HEK293 (cell line): ENCODE measurements around the gene GGNBP2.

ENCODE experiments used
- GLIS1 ChIP-seq: fragments of 450-650 bp; formaldehyde crosslinking; IDR thresholded peaks from 2 replicates; pipeline ENCODE4 v1.5.1; 2016; ENCODE audit warnings: missing biosample characterization, missing genetic modification characterization
- GLIS2 ChIP-seq: fragments of 450-650 bp; formaldehyde crosslinking; IDR thresholded peaks from 2 replicates; pipeline ENCODE4 v1.5.1; 2016; ENCODE audit warnings: missing biosample characterization, missing genetic modification characterization
- HOXA7 ChIP-seq: sonication (generic); formaldehyde crosslinking; IDR thresholded peaks from 2 replicates; pipeline ENCODE4 v1.8.1; 2022; ENCODE audit warnings: missing genetic modification reagents, borderline replicate concordance
- KLF17 ChIP-seq: fragments of 450-650 bp; formaldehyde crosslinking; IDR thresholded peaks from 2 replicates; pipeline ENCODE4 v1.5.1; 2016; ENCODE audit warnings: missing biosample characterization, missing genetic modification characterization
- KLF7 ChIP-seq: fragments of 450-650 bp; formaldehyde crosslinking; IDR thresholded peaks from 2 replicates; pipeline ENCODE4 v1.5.1; 2016; ENCODE audit warnings: missing biosample characterization, missing genetic modification characterization, borderline replicate concordance
- KLF8 ChIP-seq: fragments of 450-650 bp; formaldehyde crosslinking; IDR thresholded peaks from 2 replicates; pipeline ENCODE4 v1.5.1; 2016; ENCODE audit warnings: missing biosample characterization, missing genetic modification characterization
- OSR2 ChIP-seq: fragments of 450-650 bp; formaldehyde crosslinking; IDR thresholded peaks from 2 replicates; pipeline ENCODE4 v1.5.1; 2016; ENCODE audit warnings: missing biosample characterization, missing genetic modification characterization
- REPIN1 ChIP-seq: fragments of 450-650 bp; formaldehyde crosslinking; IDR thresholded peaks from 2 replicates; pipeline ENCODE4 v1.5.1; 2017; ENCODE audit warnings: missing biosample characterization, missing genetic modification characterization, low read depth
- TRIM28 ChIP-seq: IDR thresholded peaks from 2 replicates; pipeline ENCODE4 v1.6.1; 2011; ENCODE audit warnings: low read length, control low read depth, borderline replicate concordance
- YY1 ChIP-seq: fragments of 450-650 bp; formaldehyde crosslinking; IDR thresholded peaks from 2 replicates; pipeline ENCODE4 v1.5.1; 2018; ENCODE audit warnings: missing biosample characterization, missing genetic modification characterization
- ZBTB21 ChIP-seq: fragments of 450-650 bp; formaldehyde crosslinking; IDR thresholded peaks from 2 replicates; pipeline ENCODE4 v1.5.1; 2017; ENCODE audit warnings: missing biosample characterization, missing genetic modification characterization
- ZBTB26 ChIP-seq: fragments of 450-650 bp; formaldehyde crosslinking; optimal IDR thresholded peaks from 2 replicates; pipeline ENCODE3; 2016; ENCODE audit warnings: missing biosample characterization, mild to moderate bottlenecking, missing genetic modification characterization
- ZBTB44 ChIP-seq: fragments of 450-650 bp; IDR thresholded peaks from 2 replicates; pipeline ENCODE4 v1.5.1; 2018; ENCODE audit warnings: missing biosample characterization, mild to moderate bottlenecking, missing genetic modification characterization
- ZBTB49 ChIP-seq: fragments of 450-650 bp; formaldehyde crosslinking; IDR thresholded peaks from 2 replicates; pipeline ENCODE4 v1.5.1; 2016; ENCODE audit warnings: missing biosample characterization, missing genetic modification characterization, low read depth
- ZBTB8A ChIP-seq: fragments of 450-650 bp; formaldehyde crosslinking; IDR thresholded peaks from 2 replicates; pipeline ENCODE4 v1.5.1; 2016; ENCODE audit warnings: missing biosample characterization, missing genetic modification characterization
- ZEB2 ChIP-seq: fragments of 450-650 bp; formaldehyde crosslinking; IDR thresholded peaks from 2 replicates; pipeline ENCODE4 v1.5.1; 2016; ENCODE audit warnings: missing biosample characterization, missing genetic modification characterization
- ZNF155 ChIP-seq: fragments of 450-650 bp; formaldehyde crosslinking; IDR thresholded peaks from 2 replicates; pipeline ENCODE4 v1.5.1; 2016; ENCODE audit warnings: missing biosample characterization, missing genetic modification characterization
- ZNF292 ChIP-seq: fragments of 450-650 bp; formaldehyde crosslinking; IDR thresholded peaks from 2 replicates; pipeline ENCODE4 v1.5.1; 2016; ENCODE audit warnings: low read depth, missing biosample characterization, missing genetic modification characterization, borderline replicate concordance
- ZNF394 ChIP-seq: fragments of 450-650 bp; formaldehyde crosslinking; IDR thresholded peaks from 2 replicates; pipeline ENCODE4 v1.5.1; 2016; ENCODE audit warnings: missing biosample characterization, missing genetic modification characterization, mild to moderate bottlenecking, moderate library complexity, borderline replicate concordance
- ZNF433 ChIP-seq: fragments of 450-650 bp; formaldehyde crosslinking; IDR thresholded peaks from 2 replicates; pipeline ENCODE4 v1.5.1; 2016; ENCODE audit warnings: missing biosample characterization, missing genetic modification characterization, low read depth
- ZNF561 ChIP-seq: fragments of 450-650 bp; IDR thresholded peaks from 2 replicates; pipeline ENCODE4 v1.5.1; 2018; ENCODE audit warnings: missing biosample characterization, missing genetic modification characterization, borderline replicate concordance
- ZNF76 ChIP-seq: fragments of 450-650 bp; formaldehyde crosslinking; IDR thresholded peaks from 2 replicates; pipeline ENCODE4; 2016; ENCODE audit warnings: low read depth, missing biosample characterization, missing genetic modification characterization, borderline replicate concordance
- ZNF785 ChIP-seq: fragments of 450-650 bp; formaldehyde crosslinking; IDR thresholded peaks from 2 replicates; pipeline ENCODE4 v1.5.1; 2016; ENCODE audit warnings: missing biosample characterization, missing genetic modification characterization
- TF ChIP-seq, protein P1 (sequence below): fragments of 450-650 bp; formaldehyde crosslinking; IDR thresholded peaks from 2 replicates; pipeline ENCODE4 v1.5.1; 2016; ENCODE audit warnings: missing biosample characterization, missing genetic modification characterization
- TF ChIP-seq, protein P2 (sequence below): sonication (generic); formaldehyde crosslinking; IDR thresholded peaks from 2 replicates; pipeline ENCODE4 v1.8.1; 2022; ENCODE audit warnings: mild to moderate bottlenecking, moderate library complexity, missing genetic modification reagents

The GGNBP2 gene

GRCh38 chr17:36534840-36535668 is 9.7 kb upstream of the GGNBP2 start, which contains the start of the genes MYO19 and PIGW (continued):
- TF ChIP-seq ZBTB49 (tag by site-specific recombination) (no peak), GLIS2 (peak; percentile 93), ZEB2 (tag by site-specific recombination) (0 out of 2 replicates have a peak, but pooled peaks have one; percentile 84), ZBTB26 (tag by site-specific recombination) (peak; percentile 96), ZNF76 (tag by site-specific recombination) (peak; percentile 53; the same call in 1 of the 2 replicates), ZBTB44 (0 out of 2 replicates have a peak, but pooled peaks have one; percentile 37), ZNF292 (tag by site-specific recombination) (no peak), ZNF561 (tag by site-specific recombination) (peak; percentile 39; the same call in 1 of the 2 replicates), ZNF785 (tag by site-specific recombination) (peak; percentile 12; the same call in 1 of the 2 replicates), REPIN1 (tag by site-specific recombination) (0 out of 2 replicates have a peak, but pooled peaks have one; percentile 58), HOXA7 (CRISPR knock-in tag) (no peak), KLF8 (tag by site-specific recombination) (peak; percentile 63), ZNF155 (tag by site-specific recombination) (no peak), ZBTB8A (tag by site-specific recombination) (peak; percentile 50; the same call in 1 of the 2 replicates), TRIM28 (no peak), OSR2 (tag by site-specific recombination) (no peak), YY1 (tag by site-specific recombination) (peak; percentile 91), ZNF433 (tag by site-specific recombination) (no peak), KLF7 (tag by site-specific recombination) (peak; percentile 95), KLF17 (no peak; the same call in none of the 2 replicates), GLIS1 (tag by site-specific recombination) (peak; percentile 72), ZNF394 (tag by site-specific recombination) (peak; percentile 42; the same call in 1 of the 2 replicates), ZBTB21 (tag by site-specific recombination) (peak; percentile 48; the same call in 1 of the 2 replicates)
- TF ChIP-seq, protein P1, sequence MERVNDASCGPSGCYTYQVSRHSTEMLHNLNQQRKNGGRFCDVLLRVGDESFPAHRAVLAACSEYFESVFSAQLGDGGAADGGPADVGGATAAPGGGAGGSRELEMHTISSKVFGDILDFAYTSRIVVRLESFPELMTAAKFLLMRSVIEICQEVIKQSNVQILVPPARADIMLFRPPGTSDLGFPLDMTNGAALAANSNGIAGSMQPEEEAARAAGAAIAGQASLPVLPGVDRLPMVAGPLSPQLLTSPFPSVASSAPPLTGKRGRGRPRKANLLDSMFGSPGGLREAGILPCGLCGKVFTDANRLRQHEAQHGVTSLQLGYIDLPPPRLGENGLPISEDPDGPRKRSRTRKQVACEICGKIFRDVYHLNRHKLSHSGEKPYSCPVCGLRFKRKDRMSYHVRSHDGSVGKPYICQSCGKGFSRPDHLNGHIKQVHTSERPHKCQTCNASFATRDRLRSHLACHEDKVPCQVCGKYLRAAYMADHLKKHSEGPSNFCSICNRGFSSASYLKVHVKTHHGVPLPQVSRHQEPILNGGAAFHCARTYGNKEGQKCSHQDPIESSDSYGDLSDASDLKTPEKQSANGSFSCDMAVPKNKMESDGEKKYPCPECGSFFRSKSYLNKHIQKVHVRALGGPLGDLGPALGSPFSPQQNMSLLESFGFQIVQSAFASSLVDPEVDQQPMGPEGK, result peak; percentile 77
- TF ChIP-seq, protein P2, sequence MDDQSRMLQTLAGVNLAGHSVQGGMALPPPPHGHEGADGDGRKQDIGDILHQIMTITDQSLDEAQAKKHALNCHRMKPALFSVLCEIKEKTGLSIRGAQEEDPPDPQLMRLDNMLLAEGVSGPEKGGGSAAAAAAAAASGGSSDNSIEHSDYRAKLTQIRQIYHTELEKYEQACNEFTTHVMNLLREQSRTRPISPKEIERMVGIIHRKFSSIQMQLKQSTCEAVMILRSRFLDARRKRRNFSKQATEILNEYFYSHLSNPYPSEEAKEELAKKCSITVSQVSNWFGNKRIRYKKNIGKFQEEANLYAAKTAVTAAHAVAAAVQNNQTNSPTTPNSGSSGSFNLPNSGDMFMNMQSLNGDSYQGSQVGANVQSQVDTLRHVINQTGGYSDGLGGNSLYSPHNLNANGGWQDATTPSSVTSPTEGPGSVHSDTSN (CRISPR knock-in tag), result peak; percentile 44; the same call in 1 of the 2 replicates
